Activated CD4-positive, alpha-beta memory T cell treated with anti-CD3 and anti-CD28 coated beads, Interleukin-2, amount 10 ng/mL, durations not matched to agents 7 days and 5 days (primary cell): ENCODE data around the gene OTOS. TPM values are rescaled to one million over a fixed set of nuclear protein-coding genes. Genes with fewer than 3 reads are reported as not detected.

ENCODE experiments used
- CTCF ChIA-PET: fragments of 350-600 bp; sonication (Branson Sonifier 250); formaldehyde crosslinking; loops from one replicate; lab custom pipeline; 2021; ENCODE audit warnings: antibody characterized with exemption, inconsistent platforms; lab: Charles Lee
- POLR2A ChIA-PET: fragments of 350-600 bp; sonication (Branson Sonifier 250); formaldehyde crosslinking; loops from one replicate; lab custom pipeline; 2021; ENCODE audit warnings: antibody characterized with exemption; lab: Charles Lee
- DNase-seq: peaks from one replicate; pipeline ENCODE4 v3.0.0-alpha.2; 2020
- H3K27ac Mint-ChIP-seq: one replicate; pipeline ENCODE4 v1.8.0; 2021; ENCODE audit warnings: mild to moderate bottlenecking, mixed read lengths
- H3K27me3 Mint-ChIP-seq: one replicate; pipeline ENCODE4 v1.8.0; 2021; ENCODE audit warnings: mixed read lengths
- H3K36me3 Mint-ChIP-seq: one replicate; pipeline ENCODE4 v1.8.0; 2021; ENCODE audit warnings: low read depth, mixed read lengths
- H3K4me1 Mint-ChIP-seq: one replicate; pipeline ENCODE4 v1.8.0; 2021; ENCODE audit warnings: mixed read lengths
- H3K4me3 Mint-ChIP-seq: one replicate; pipeline ENCODE4 v1.8.0; 2021; ENCODE audit warnings: mild to moderate bottlenecking, mixed read lengths
- H3K9me3 Mint-ChIP-seq: one replicate; pipeline ENCODE4 v1.8.0; 2021; ENCODE audit warnings: mixed read lengths
- total RNA-seq, 2 experiments: library from RNA; stranded (reverse); gene quantifications; one replicate each; pipeline ENCODE4 v1.2.3, GENCODE V29; 2021

OTOS gene
- total RNA-seq, 2 experiments from 2014 or later = not detected

GRCh38 chr2:240155048-240155744 is 14.7 kb upstream of the OTOS start:
- POLR2A ChIA-PET = no interaction called here
- no peak overlapping the region for H3K4me3 Mint-ChIP-seq
- H3K36me3 Mint-ChIP-seq = no peaks in the 10 kb centered on the region
- no peaks in the 10 kb centered on the region for H3K4me1 Mint-ChIP-seq
- CTCF ChIA-PET = no interaction called here
- no peak overlapping the region for H3K27ac Mint-ChIP-seq
- no peak for DNase-seq
- peaks cover 3% of the 10 kb centered on the region for H3K27me3 Mint-ChIP-seq
- no peaks in the 10 kb centered on the region for H3K9me3 Mint-ChIP-seq

- Mint-ChIP-seq H3K9me3 (no peaks in the 10 kb centered on the region), H3K4me3 (no peak overlapping the region), H3K27ac (no peak overlapping the region), H3K27me3 (peaks cover 3% of the 10 kb centered on the region), H3K36me3 (no peaks in the 10 kb centered on the region), H3K4me1 (no peaks in the 10 kb centered on the region)
- ChIA-PET POLR2A (no interaction called here), CTCF (no interaction called here)
- DNase-seq = no peak
These were observed 14.1 kb upstream of the OTOS start for GRCh38 chr2:240154606-240155005.

GRCh38 chr2:240153418-240153817 is 13.0 kb upstream of the OTOS start:
- H3K27ac Mint-ChIP-seq = no peak overlapping the region
- no peaks in the 10 kb centered on the region for H3K36me3 Mint-ChIP-seq
- no peak for DNase-seq
- H3K27me3 Mint-ChIP-seq = peaks cover 3% of the 10 kb centered on the region
- H3K4me3 Mint-ChIP-seq = no peak overlapping the region
- POLR2A ChIA-PET = no interaction called here
- H3K9me3 Mint-ChIP-seq = no peaks in the 10 kb centered on the region
- H3K4me1 Mint-ChIP-seq = no peaks in the 10 kb centered on the region
- CTCF ChIA-PET = interaction anchor here (1.2 kb wide), 1 partner anchor 92 kb away, joined by 3 read pairs; no protein-coding TSS in a partner anchor

- peaks cover 8% of the 10 kb centered on the region for H3K9me3 Mint-ChIP-seq
- no peak overlapping the region for H3K27ac Mint-ChIP-seq
- ChIA-PET CTCF (no interaction called here), POLR2A (no interaction called here)
- H3K4me1 Mint-ChIP-seq = no peaks in the 10 kb centered on the region
- H3K27me3 Mint-ChIP-seq = peaks cover 3% of the 10 kb centered on the region
- no peak for DNase-seq
- H3K4me3 Mint-ChIP-seq = no peak overlapping the region
- H3K36me3 Mint-ChIP-seq = no peaks in the 10 kb centered on the region
These were observed 11.1 kb upstream of the OTOS start for GRCh38 chr2:240151477-240152031.

- Mint-ChIP-seq H3K27ac (no peak overlapping the region), H3K4me3 (no peak overlapping the region), H3K4me1 (no peaks in the 10 kb centered on the region), H3K9me3 (peaks cover 8% of the 10 kb centered on the region), H3K36me3 (no peaks in the 10 kb centered on the region), H3K27me3 (peaks cover 3% of the 10 kb centered on the region)
- ChIA-PET POLR2A (no interaction called here), CTCF (interaction anchor here (1.0 kb wide), 2 partner anchors 89 to 289 kb away, joined by 3 read pairs; no protein-coding TSS in a partner anchor)
- DNase-seq = peak; percentile 28
These were observed 9.7 kb upstream of the OTOS start for GRCh38 chr2:240149943-240150784.

GRCh38 chr2:240147911-240148587 is 7.6 kb upstream of the OTOS start:
- peaks cover 8% of the 10 kb centered on the region for H3K9me3 Mint-ChIP-seq
- DNase-seq = no peak
- ChIA-PET POLR2A (no interaction called here), CTCF (no interaction called here)
- no peak overlapping the region for H3K27ac Mint-ChIP-seq
- no peaks in the 10 kb centered on the region for H3K27me3 Mint-ChIP-seq
- no peaks in the 10 kb centered on the region for H3K4me1 Mint-ChIP-seq
- H3K4me3 Mint-ChIP-seq = no peak overlapping the region
- H3K36me3 Mint-ChIP-seq = no peaks in the 10 kb centered on the region

- no peaks in the 10 kb centered on the region for H3K27me3 Mint-ChIP-seq
These were observed 6.9 kb upstream of the OTOS start for GRCh38 chr2:240147382-240147781.

GRCh38 chr2:240146627-240147278 is 6.3 kb upstream of the OTOS start:
- DNase-seq = no peak
- Mint-ChIP-seq H3K36me3 (no peaks in the 10 kb centered on the region), H3K4me3 (no peak overlapping the region), H3K27ac (no peak overlapping the region), H3K27me3 (no peaks in the 10 kb centered on the region), H3K4me1 (no peaks in the 10 kb centered on the region), H3K9me3 (peaks cover 8% of the 10 kb centered on the region)
- POLR2A ChIA-PET = no interaction called here
- CTCF ChIA-PET = interaction anchor here (2.1 kb wide), 1 partner anchor 86 kb away, joined by 13 read pairs; no protein-coding TSS in a partner anchor

More at GRCh38 chr2:240147382-240147781, 6.9 kb upstream of the OTOS start:
- DNase-seq = no peak
- ChIA-PET CTCF (no interaction called here), POLR2A (no interaction called here)
- no peaks in the 10 kb centered on the region for H3K4me1 Mint-ChIP-seq
- no peak overlapping the region for H3K4me3 Mint-ChIP-seq
- H3K36me3 Mint-ChIP-seq = no peaks in the 10 kb centered on the region
- H3K27ac Mint-ChIP-seq = no peak overlapping the region
- peaks cover 8% of the 10 kb centered on the region for H3K9me3 Mint-ChIP-seq

- no peak for DNase-seq
- POLR2A ChIA-PET = no interaction called here
- Mint-ChIP-seq H3K36me3 (no peaks in the 10 kb centered on the region), H3K27me3 (no peaks in the 10 kb centered on the region), H3K4me1 (no peaks in the 10 kb centered on the region), H3K9me3 (peaks cover 8% of the 10 kb centered on the region), H3K27ac (no peak overlapping the region), H3K4me3 (no peak overlapping the region)
- CTCF ChIA-PET = interaction anchor here (1.2 to 2.1 kb wide), 2 partner anchors 85 to 87 kb away, joined by 5 to 13 read pairs; no protein-coding TSS in a partner anchor
These were observed 5.7 kb upstream of the OTOS start for GRCh38 chr2:240146141-240146561.

GRCh38 chr2:240145461-240145860 is 5.0 kb upstream of the OTOS start:
- DNase-seq = no peak
- POLR2A ChIA-PET = no interaction called here
- no peaks in the 10 kb centered on the region for H3K27me3 Mint-ChIP-seq
- H3K27ac Mint-ChIP-seq = no peak overlapping the region
- no peak overlapping the region for H3K4me3 Mint-ChIP-seq
- no peaks in the 10 kb centered on the region for H3K36me3 Mint-ChIP-seq
- CTCF ChIA-PET = interaction anchor here (0.6 to 2.1 kb wide), 4 partner anchors 28 to 94 kb away, joined by 3 to 13 read pairs (median 6); no protein-coding TSS in a partner anchor
- H3K9me3 Mint-ChIP-seq = peaks cover 8% of the 10 kb centered on the region
- H3K4me1 Mint-ChIP-seq = no peaks in the 10 kb centered on the region

GRCh38 chr2:240144649-240145261 is 4.3 kb upstream of the OTOS start:
- H3K27ac Mint-ChIP-seq = no peak overlapping the region
- no peak for DNase-seq
- H3K4me3 Mint-ChIP-seq = no peak overlapping the region
- ChIA-PET POLR2A (interaction anchor here (1.2 kb wide), 1 partner anchor 9 kb away, joined by 3 read pairs; no protein-coding TSS in a partner anchor), CTCF (interaction anchor here (1.0 to 3.2 kb wide), 5 partner anchors 84 to 132 kb away, joined by 5 to 39 read pairs (median 6); no protein-coding TSS in a partner anchor)
- peaks cover 8% of the 10 kb centered on the region for H3K9me3 Mint-ChIP-seq
- H3K4me1 Mint-ChIP-seq = no peaks in the 10 kb centered on the region
- no peaks in the 10 kb centered on the region for H3K36me3 Mint-ChIP-seq
- no peaks in the 10 kb centered on the region for H3K27me3 Mint-ChIP-seq
